WI38 (cell line): ENCODE results near the gene MAPT.

Experiments
- H3K4me3 ChIP-seq: 2 replicates; pipeline ENCODE4 v1.5.1; 2011; ENCODE audit warnings: low read depth, mild to moderate bottlenecking, control low read depth, low read length
- CTCF ChIP-seq: IDR thresholded peaks from 2 replicates; pipeline ENCODE4 v1.5.1; 2012; ENCODE audit warnings: low read depth, mild to moderate bottlenecking, control low read depth, low read length

Gene MAPT

DNA sequence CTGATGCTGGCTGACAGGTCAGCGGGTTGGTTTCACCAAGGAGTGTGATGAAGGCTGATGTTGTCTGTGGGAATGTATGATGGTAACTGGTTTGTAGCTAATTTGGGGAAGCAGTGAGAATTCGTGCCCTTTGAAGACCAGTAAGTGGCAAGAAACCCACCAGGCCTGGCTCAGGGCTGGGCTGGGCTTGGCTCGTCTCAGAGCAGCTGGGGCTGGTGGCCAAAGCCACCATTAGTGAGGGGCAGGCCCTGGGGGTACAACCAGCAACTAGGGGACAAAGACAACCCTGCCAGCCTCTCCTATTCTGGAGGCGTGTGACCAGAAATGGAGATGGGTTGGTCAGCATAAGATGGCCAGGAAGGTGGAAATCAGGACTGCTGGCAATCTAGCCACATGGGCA is 91.7 kb downstream of the MAPT start:
- no peak for TF ChIP-seq CTCF
- H3K4me3 ChIP-seq = no peak overlapping the region

DNA sequence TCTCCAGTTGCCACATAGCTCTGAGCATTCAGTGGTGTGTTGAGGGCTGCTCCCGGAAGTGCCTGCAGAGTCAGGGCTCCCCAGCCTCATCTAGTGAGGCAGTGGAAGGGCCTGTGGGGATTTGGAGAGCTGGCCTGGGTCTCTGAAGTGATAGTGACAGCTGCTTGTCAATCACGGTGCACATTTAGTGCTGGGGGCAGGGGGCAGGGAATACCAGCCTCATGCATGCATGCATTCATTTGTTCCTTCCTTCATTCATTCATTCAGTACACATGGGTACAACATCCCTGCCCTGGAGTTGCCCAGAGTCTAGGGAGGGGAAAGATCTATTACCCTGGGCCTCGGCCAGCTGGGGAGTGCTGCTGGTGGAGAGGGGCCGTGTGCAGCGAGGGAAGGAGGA is 93.4 kb downstream of the MAPT start:
- no peak for TF ChIP-seq CTCF
- H3K4me3 ChIP-seq = no peak overlapping the region

DNA sequence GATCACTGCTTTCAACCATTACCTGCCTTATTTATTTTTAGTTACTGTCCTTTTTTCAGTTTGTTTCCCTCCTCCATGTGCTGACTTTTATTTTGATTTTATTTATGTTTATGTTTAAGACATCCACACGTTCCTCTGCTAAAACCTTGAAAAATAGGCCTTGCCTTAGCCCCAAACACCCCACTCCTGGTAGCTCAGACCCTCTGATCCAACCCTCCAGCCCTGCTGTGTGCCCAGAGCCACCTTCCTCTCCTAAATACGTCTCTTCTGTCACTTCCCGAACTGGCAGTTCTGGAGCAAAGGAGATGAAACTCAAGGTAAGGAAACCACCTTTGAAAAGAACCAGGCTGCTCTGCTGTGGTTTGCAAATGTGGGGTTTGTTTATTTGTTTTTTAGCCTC is 95.4 kb downstream of the MAPT start:
- H3K4me3 ChIP-seq = no peak overlapping the region
- TF ChIP-seq CTCF = no peak

GRCh38 chr17:45990886-45991285 is 96.5 kb downstream of the MAPT start:
- H3K4me3 ChIP-seq = no peak overlapping the region
- TF ChIP-seq CTCF = no peak

- TF ChIP-seq CTCF = no peak
These were observed 97.0 kb downstream of the MAPT start for GRCh38 chr17:45991341-45991740.

DNA sequence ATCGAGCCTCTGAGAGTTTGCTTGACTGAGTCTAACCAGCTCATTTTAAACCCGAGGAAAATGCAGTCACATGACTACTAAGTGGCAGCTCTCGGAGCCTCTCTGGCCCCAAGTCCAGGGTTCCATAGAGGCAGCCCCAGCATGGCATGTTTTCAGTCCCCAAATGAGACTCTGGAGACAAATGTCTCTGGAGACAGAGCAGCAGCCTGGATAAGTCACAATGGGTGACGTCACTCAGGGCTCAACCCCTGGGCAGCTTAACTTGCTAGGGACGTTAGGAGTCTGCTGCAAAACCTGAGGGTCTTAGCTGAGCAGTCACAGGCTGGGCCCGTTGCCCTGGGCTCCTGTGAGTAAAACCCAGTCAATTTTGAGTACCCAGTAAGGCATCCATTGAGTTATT is 97.8 kb downstream of the MAPT start:
- H3K4me3 ChIP-seq = no peak overlapping the region
- TF ChIP-seq CTCF = no peak

More at GRCh38 chr17:45991341-45991740, 97.0 kb downstream of the MAPT start:
- no peak overlapping the region for H3K4me3 ChIP-seq

- TF ChIP-seq CTCF = no peak
- no peak overlapping the region for H3K4me3 ChIP-seq
These were observed 98.5 kb downstream of the MAPT start for GRCh38 chr17:45992904-45993303.
